SK-N-SH (cell line): Measurements from ENCODE around the gene ANKS1B. TPM values are rescaled to one million over a fixed set of nuclear protein-coding genes. Genes with fewer than 3 reads are reported as not detected.

Experiments
- CTCF ChIA-PET: fragments of 300-600, 350-600 bp; formaldehyde crosslinking; extraction: SDS; loops from one replicate; lab custom pipeline; 2021; lab: Yijun Ruan, JAX
- POLR2A ChIA-PET: fragments of 350-600 bp; sonication (Branson Sonifier 250); formaldehyde crosslinking; extraction: SDS; loops from one replicate; lab custom pipeline; 2020; ENCODE audit warnings: antibody characterized with exemption, inconsistent platforms; lab: Yijun Ruan, JAX
- DNase-seq: peaks from one replicate; pipeline ENCODE4 v3.0.0; 2012
- H2AFZ ChIP-seq: fragments of 200-600 bp; sonication (generic); 2 replicates; pipeline ENCODE4 v1.8.1; 2016; ENCODE audit warnings: antibody characterized with exemption, mild to moderate bottlenecking, low read depth
- H3F3A ChIP-seq: fragments of 200-600 bp; sonication (generic); replicated peaks from 2 replicates; pipeline ENCODE3; 2016; ENCODE audit warnings: antibody characterized with exemption, mild to moderate bottlenecking; ENCODE audit not compliant: insufficient read depth
- H3K27ac ChIP-seq, 2 experiments: fragments of 200-500 bp in 1 of 2; fragments of 200-600 bp in 1 of 2; sonication (Bioruptor generic) in 1 of 2; sonication (generic), shearing (Covaris generic) in 1 of 2; 2 replicates each; pipeline versions ENCODE4 v1.5.1 to v1.6.1; 2014 to 2016; ENCODE audit warnings: low read depth in 2 of 2, inconsistent platforms in 1 of 2, low read length in 1 of 2, mild to moderate bottlenecking in 1 of 2, mixed read lengths in 1 of 2
- H3K27me3 ChIP-seq: fragments of 200-600 bp; sonication (generic), shearing (Covaris generic); 2 replicates; pipeline ENCODE4 v1.6.1; 2016; ENCODE audit warnings: mixed run types; ENCODE audit not compliant: insufficient read depth
- H3K36me3 ChIP-seq, 2 experiments: fragments of 200-500 bp in 1 of 2; fragments of 200-600 bp in 1 of 2; sonication (Bioruptor generic) in 1 of 2; sonication (generic) in 1 of 2; replicated peaks in 1 of 2; 2 replicates each; pipeline versions ENCODE3 to v1.5.1; 2014 to 2016; ENCODE audit warnings: low read length in 1 of 2, mild to moderate bottlenecking in 1 of 2; ENCODE audit not compliant: insufficient read depth in 2 of 2, control insufficient read depth in 1 of 2
- H3K4me1 ChIP-seq, 2 experiments: fragments of 200-500 bp in 1 of 2; fragments of 200-600 bp in 1 of 2; sonication (Bioruptor generic) in 1 of 2; sonication (generic), shearing (Covaris generic) in 1 of 2; 2 replicates each; pipeline versions ENCODE4 v1.5.1 to v1.6.1; 2014 to 2016; ENCODE audit warnings: low read depth in 1 of 2, low read length in 1 of 2, mixed run types in 1 of 2; ENCODE audit not compliant: insufficient read depth in 2 of 2, control insufficient read depth in 1 of 2
- H3K4me2 ChIP-seq: fragments of 200-600 bp; sonication (generic), shearing (Covaris generic); 2 replicates; pipeline ENCODE4 v1.6.1; 2017; ENCODE audit warnings: mixed run types
- H3K4me3 ChIP-seq, 2 experiments: fragments of 200-500 bp in 1 of 2; fragments of 200-600 bp in 1 of 2; sonication (Bioruptor generic) in 1 of 2; sonication (generic), shearing (Covaris generic) in 1 of 2; 2 replicates each; pipeline versions ENCODE4 v1.5.1 to v1.8.1; 2014 to 2016; ENCODE audit warnings: low read depth in 2 of 2, inconsistent platforms in 1 of 2, low read length in 1 of 2, mild to moderate bottlenecking in 1 of 2, mixed read lengths in 1 of 2, moderate library complexity in 1 of 2
- H3K79me2 ChIP-seq: fragments of 200-600 bp; sonication (generic); 2 replicates; pipeline ENCODE4 v1.8.1; 2017; ENCODE audit warnings: mild to moderate bottlenecking; ENCODE audit not compliant: insufficient read depth
- H3K9ac ChIP-seq: fragments of 200-600 bp; sonication (generic); 2 replicates; pipeline ENCODE4 v1.6.1; 2017; ENCODE audit warnings: mixed run types
- H3K9me2 ChIP-seq: fragments of 200-600 bp; sonication (generic); 2 replicates; pipeline ENCODE4 v1.6.1; 2017; ENCODE audit warnings: mixed run types
- H3K9me3 ChIP-seq: fragments of 200-600 bp; sonication (generic); 2 replicates; pipeline ENCODE4 v1.6.1; 2017; ENCODE audit warnings: mixed run types, mild to moderate bottlenecking, moderate library complexity
- H4K20me1 ChIP-seq: fragments of 200-600 bp; sonication (generic); 2 replicates; pipeline ENCODE4 v1.6.1; 2017; ENCODE audit warnings: mild to moderate bottlenecking, mixed run types; ENCODE audit not compliant: insufficient read depth
- CHD2 ChIP-seq: fragments of 150-350 bp; IDR thresholded peaks from 2 replicates; pipeline ENCODE4 v1.6.1; 2018; ENCODE audit warnings: low read length; ENCODE audit not compliant: partially characterized antibody
- EP300 ChIP-seq, 2 experiments: IDR thresholded peaks; 2 replicates each; pipeline versions ENCODE4 v1.4.0 to v1.6.1; 2012; ENCODE audit warnings: borderline replicate concordance in 1 of 2, low read depth in 1 of 2, low read length in 1 of 2
- EZH2phosphoT487 ChIP-seq: fragments of 200-600 bp; sonication (generic); IDR thresholded peaks from 2 replicates; pipeline ENCODE4 v1.6.1; 2017; ENCODE audit warnings: low read depth, mixed run types, mild to moderate bottlenecking, antibody characterized with exemption, moderate library complexity, borderline replicate concordance
- FOSL2 ChIP-seq: IDR thresholded peaks from 2 replicates; pipeline ENCODE4 v1.4.0; 2012; ENCODE audit warnings: low read depth, mild to moderate bottlenecking, moderate library complexity, borderline replicate concordance
- GABPA ChIP-seq: IDR thresholded peaks from 2 replicates; pipeline ENCODE4 v1.4.0; 2012; ENCODE audit warnings: low read depth, mild to moderate bottlenecking
- JUND ChIP-seq: IDR thresholded peaks from 2 replicates; pipeline ENCODE4 v1.4.0; 2012
- MXI1 ChIP-seq: IDR thresholded peaks from 2 replicates; pipeline ENCODE4 v1.6.1; 2012; ENCODE audit warnings: mild to moderate bottlenecking, low read depth, low read length, improper control_type of control experiment
- NFIC ChIP-seq: IDR thresholded peaks from 2 replicates; pipeline ENCODE4 v1.4.0; 2012; ENCODE audit warnings: borderline replicate concordance
- NRF1 ChIP-seq: IDR thresholded peaks from 2 replicates; pipeline ENCODE4 v1.6.1; 2012; ENCODE audit warnings: low read depth, mild to moderate bottlenecking, low read length
- RAD21 ChIP-seq: IDR thresholded peaks from 2 replicates; pipeline ENCODE4 v1.6.1; 2012; ENCODE audit warnings: mild to moderate bottlenecking, low read length
- RFX5 ChIP-seq: IDR thresholded peaks from 2 replicates; pipeline ENCODE4 v1.6.1; 2012; ENCODE audit warnings: mild to moderate bottlenecking, improper control_type of control experiment, low read length
- SIN3A ChIP-seq: IDR thresholded peaks from 2 replicates; pipeline ENCODE4 v1.6.1; 2012; ENCODE audit warnings: low read depth, mild to moderate bottlenecking, low read length, moderate library complexity, borderline replicate concordance
- SMC3 ChIP-seq: IDR thresholded peaks from 2 replicates; pipeline ENCODE4 v1.6.1; 2012; ENCODE audit warnings: low read depth, low read length, improper control_type of control experiment
- TAF1 ChIP-seq: IDR thresholded peaks from 2 replicates; pipeline ENCODE4 v1.6.1; 2012; ENCODE audit warnings: low read depth, mild to moderate bottlenecking, low read length, moderate library complexity, borderline replicate concordance
- TCF12 ChIP-seq: IDR thresholded peaks from 2 replicates; pipeline ENCODE4 v1.4.0; 2012
- TEAD4 ChIP-seq: IDR thresholded peaks from 2 replicates; pipeline ENCODE4 v1.4.0; 2012; ENCODE audit warnings: mild to moderate bottlenecking, borderline replicate concordance; ENCODE audit not compliant: insufficient read depth
- USF2 ChIP-seq: fragments of 150-350 bp; IDR thresholded peaks from 2 replicates; pipeline ENCODE4 v1.6.1; 2017; ENCODE audit warnings: antibody characterized with exemption, low read length, low read depth, borderline replicate concordance
- YY1 ChIP-seq: IDR thresholded peaks from 2 replicates; pipeline ENCODE4 v1.4.0; 2012; ENCODE audit warnings: low read depth, mild to moderate bottlenecking
- ZBTB33 ChIP-seq: IDR thresholded peaks from 2 replicates; pipeline ENCODE4 v1.4.0; 2012; ENCODE audit warnings: low read depth, borderline replicate concordance
- WGBS: methylation state at CpG from one replicate; pipeline ENCODE4 v1.1.6; 2017; ENCODE audit warnings: low lambda C conversion rate; 5-methylcytosine and 5-hydroxymethylcytosine counted together
- polyA plus RNA-seq, 3 experiments: library from polyadenylated mRNA; depleted of rRNA; stranded (reverse); fragments of >200 nt; gene quantifications; 2 replicates each; pipeline ENCODE4 v1.2.3, GENCODE V29; 2012

Gene ANKS1B
- polyA plus RNA-seq, 1 of the 3 experiments (the other 2 are of a cell fraction) = 1.8 TPM

DNA sequence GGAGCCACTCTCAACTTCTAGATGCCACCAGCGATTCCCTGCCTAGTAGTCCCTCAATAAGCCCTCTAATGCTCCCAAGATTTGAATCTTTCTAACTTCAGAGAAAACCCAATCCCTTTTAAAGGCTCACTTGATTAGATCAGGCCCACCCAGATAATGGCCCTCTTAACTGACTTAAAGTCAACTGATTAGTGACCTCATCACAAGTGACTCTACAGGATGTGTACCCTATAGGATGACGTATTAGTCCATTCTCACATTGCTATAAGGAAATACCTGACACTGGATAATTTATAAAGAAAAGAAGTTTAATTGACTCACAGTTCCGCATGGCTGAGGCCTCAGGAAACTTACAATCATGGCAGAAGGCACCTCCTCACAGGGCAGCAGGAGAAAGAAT, 49.1 kb downstream of the ANKS1B start:
- Histone ChIP-seq H3K9me2 (no peaks in the 10 kb centered on the region), H3K9me3 (no peaks in the 10 kb centered on the region), H3K4me2 (no peak overlapping the region), H3K9ac (no peak overlapping the region), H3K36me3 (no peaks in the 10 kb centered on the region), H4K20me1 (no peaks in the 10 kb centered on the region), H2AFZ (no peak overlapping the region), H3K27me3 (no peaks in the 10 kb centered on the region), H3K79me2 (no peaks in the 10 kb centered on the region), H3K4me3 (no peak overlapping the region), H3K4me1 (no peaks in the 10 kb centered on the region; a peak in 1 of 4 replicates), H3K27ac (no peak overlapping the region), H3F3A (no peaks in the 10 kb centered on the region)
- WGBS = 79% methylated on average over 3 of the region's 3 CpGs
- no peak for DNase-seq
- ChIA-PET CTCF (no interaction called here), POLR2A (no interaction called here)
- TF ChIP-seq TCF12 (no peak), GABPA (no peak), ZBTB33 (no peak), SIN3A (no peak), MXI1 (no peak), NRF1 (no peak), TEAD4 (no peak), JUND (no peak)

DNA sequence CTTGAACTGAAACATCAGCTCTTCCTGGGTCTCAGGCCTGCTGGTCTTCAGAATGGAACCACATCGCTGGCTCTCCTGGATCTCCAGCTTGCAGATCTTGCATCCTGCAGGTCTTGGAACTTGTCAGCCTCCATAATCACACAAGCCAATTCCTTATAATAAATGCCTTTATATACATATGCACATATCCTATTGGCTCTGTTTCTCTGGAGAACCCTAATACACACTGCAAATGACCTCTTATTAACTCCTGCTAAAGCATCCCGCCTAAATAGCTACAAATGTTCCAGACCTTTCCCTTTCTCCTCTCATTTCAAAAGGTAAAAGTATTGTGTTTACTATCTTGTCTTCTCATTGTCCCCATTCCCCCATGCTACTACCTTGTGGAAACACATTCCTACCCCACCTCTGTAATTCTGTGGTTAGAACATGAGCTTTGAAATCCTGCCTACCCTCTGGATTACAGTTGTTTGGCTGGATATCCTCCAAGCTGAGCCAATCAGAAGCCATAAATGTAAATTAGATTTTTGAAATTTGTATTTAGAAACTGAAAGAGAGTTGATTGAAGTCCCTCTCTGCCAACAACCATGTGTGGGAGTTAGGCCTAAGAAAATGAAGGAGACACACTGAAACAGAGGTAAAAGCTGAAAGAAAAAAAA, 58.1 kb downstream of the ANKS1B start:
- 83% methylated on average over 2 of the region's 2 CpGs for WGBS
- Histone ChIP-seq H2AFZ (no peak overlapping the region), H3K36me3 (no peaks in the 10 kb centered on the region), H3K4me3 (no peak overlapping the region), H4K20me1 (no peaks in the 10 kb centered on the region), H3K79me2 (no peaks in the 10 kb centered on the region), H3K27ac (no peak overlapping the region), H3K9me2 (no peaks in the 10 kb centered on the region), H3K9me3 (no peaks in the 10 kb centered on the region), H3F3A (no peaks in the 10 kb centered on the region), H3K4me1 (no peaks in the 10 kb centered on the region), H3K4me2 (no peak overlapping the region), H3K27me3 (no peaks in the 10 kb centered on the region), H3K9ac (no peak overlapping the region)
- no peak for DNase-seq
- POLR2A ChIA-PET = no interaction called here
- TF ChIP-seq YY1 (no peak), FOSL2 (no peak), RFX5 (no peak), CHD2 (no peak), SIN3A (no peak), RAD21 (no peak), EP300 (IDR thresholded peaks at IDR 0.05; ENCODE audit: borderline replicate concordance in 1 of 2, low read depth in 1 of 2, low read length in 1 of 2) (no peak), NFIC (no peak), EZH2phosphoT487 (no peak), TAF1 (no peak), USF2 (no peak), ZBTB33 (no peak), SMC3 (no peak)
- CTCF ChIA-PET = no interaction called here
